ENCODE results near the gene CENPC.

DNA sequence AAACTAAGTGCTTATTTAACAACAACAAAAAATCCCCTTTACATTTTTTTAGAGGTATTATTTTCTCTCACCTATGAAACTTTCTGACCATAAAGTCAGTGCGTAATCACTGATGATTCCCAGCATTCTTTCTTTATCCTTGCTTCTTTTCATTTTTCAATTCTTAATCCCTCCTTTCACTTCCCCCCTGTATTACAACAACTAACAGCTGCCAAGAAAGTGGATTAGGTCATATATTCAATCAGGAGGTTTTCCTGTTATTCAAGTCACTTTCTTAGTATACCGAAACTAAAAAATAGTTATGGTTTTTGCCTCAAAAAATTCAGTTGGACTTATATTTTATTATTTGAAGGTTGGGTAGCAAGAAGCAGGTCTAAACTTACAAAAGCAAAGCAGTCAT lies 11.1 kb upstream of the CENPC start:
- TF ChIP-seq, protein P1, sequence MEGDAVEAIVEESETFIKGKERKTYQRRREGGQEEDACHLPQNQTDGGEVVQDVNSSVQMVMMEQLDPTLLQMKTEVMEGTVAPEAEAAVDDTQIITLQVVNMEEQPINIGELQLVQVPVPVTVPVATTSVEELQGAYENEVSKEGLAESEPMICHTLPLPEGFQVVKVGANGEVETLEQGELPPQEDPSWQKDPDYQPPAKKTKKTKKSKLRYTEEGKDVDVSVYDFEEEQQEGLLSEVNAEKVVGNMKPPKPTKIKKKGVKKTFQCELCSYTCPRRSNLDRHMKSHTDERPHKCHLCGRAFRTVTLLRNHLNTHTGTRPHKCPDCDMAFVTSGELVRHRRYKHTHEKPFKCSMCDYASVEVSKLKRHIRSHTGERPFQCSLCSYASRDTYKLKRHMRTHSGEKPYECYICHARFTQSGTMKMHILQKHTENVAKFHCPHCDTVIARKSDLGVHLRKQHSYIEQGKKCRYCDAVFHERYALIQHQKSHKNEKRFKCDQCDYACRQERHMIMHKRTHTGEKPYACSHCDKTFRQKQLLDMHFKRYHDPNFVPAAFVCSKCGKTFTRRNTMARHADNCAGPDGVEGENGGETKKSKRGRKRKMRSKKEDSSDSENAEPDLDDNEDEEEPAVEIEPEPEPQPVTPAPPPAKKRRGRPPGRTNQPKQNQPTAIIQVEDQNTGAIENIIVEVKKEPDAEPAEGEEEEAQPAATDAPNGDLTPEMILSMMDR (optimal IDR thresholded peaks at IDR 0.05 in 1 of 3, IDR thresholded peaks at IDR 0.05 in 1 of 3, conservative IDR thresholded peaks at IDR 0.05 in 1 of 3; ENCODE audit: extremely low read depth in 1 of 3, insufficient read depth in 2 of 3, low read length in 3 of 3) = no peak
- TF ChIP-seq EZH2 (IDR thresholded peaks at IDR 0.05; ENCODE audit: low read length) = no peak
